Activated T-cell treated with anti-CD3 and anti-CD28 coated beads, Interleukin-2, amount 50 U/mL, for 4 hours (primary cell): ENCODE results near the gene POLR3F. TPM values are rescaled to one million over a fixed set of nuclear protein-coding genes. Genes with fewer than 3 reads are reported as not detected.

ENCODE experiments used
- ATAC-seq, 2 donors: fragments of 200-7000 bp; cut with Tn5 transposase; one replicate each; pipeline ENCODE4 v1.10.0; 2021
- DNase-seq: peaks from one replicate; pipeline ENCODE4 v3.0.0-alpha.2; 2020
- H3K27me3 Mint-ChIP-seq: one replicate; pipeline ENCODE4 v1.8.0; 2021; ENCODE audit warnings: low read depth, mixed read lengths
- H3K36me3 Mint-ChIP-seq: one replicate; pipeline ENCODE4 v1.8.0; 2022; ENCODE audit warnings: mixed read lengths; ENCODE audit not compliant: insufficient read depth
- H3K4me1 Mint-ChIP-seq: one replicate; pipeline ENCODE4 v1.8.0; 2021; ENCODE audit warnings: low read depth, mixed read lengths
- H3K4me3 Mint-ChIP-seq: one replicate; pipeline ENCODE4 v1.8.0; 2021; ENCODE audit warnings: mild to moderate bottlenecking, moderate library complexity, mixed read lengths
- H3K9me3 Mint-ChIP-seq: one replicate; pipeline ENCODE4 v1.8.0; 2021; ENCODE audit warnings: mixed read lengths
- total RNA-seq, 3 donors: library from RNA; stranded (reverse); gene quantifications; one replicate each; pipeline ENCODE4 v1.2.1, GENCODE V29; 2021

Gene POLR3F
- 10 to 100 TPM; 19.6 to 22.1 (median 21.5) TPM for total RNA-seq

- peaks cover 4% of the 10 kb centered on the region for H3K36me3 Mint-ChIP-seq
- H3K4me3 Mint-ChIP-seq: peak within 1 kb of the TSS; percentile 97
- H3K4me1 Mint-ChIP-seq: peaks cover 27% of the 10 kb centered on the region
- ATAC-seq (peak; percentile 98 to 99), DNase-seq (peak; percentile 89)
- H3K27me3 Mint-ChIP-seq: no peaks in the 10 kb centered on the region
- no peaks in the 10 kb centered on the region for H3K9me3 Mint-ChIP-seq
Observed at GRCh38 chr20:18466894-18467730, at the start of gene POLR3F, which contains the start of gene DZANK1. Gene POLR3F (plus strand): TSS chr20:18467390. CDS start chr20:18467507, 117 bp downstream. Gene DZANK1 (minus strand): TSS chr20:18467030. CDS start chr20:18465358, 1,672 bp downstream.

- Mint-ChIP-seq H3K27me3 (no peaks in the 10 kb centered on the region), H3K36me3 (no peaks in the 10 kb centered on the region), H3K9me3 (no peaks in the 10 kb centered on the region), H3K4me1 (no peaks in the 10 kb centered on the region), H3K4me3 (no peak overlapping the region)
- ATAC-seq (no peak), DNase-seq (no peak)
Observed at GRCh38 chr20:18421608-18422007, 45.6 kb upstream of the POLR3F start.

- ATAC-seq (no peak), DNase-seq (no peak)
- Mint-ChIP-seq H3K4me3 (no peak overlapping the region), H3K36me3 (peaks cover 2% of the 10 kb centered on the region), H3K4me1 (no peaks in the 10 kb centered on the region), H3K27me3 (no peaks in the 10 kb centered on the region), H3K9me3 (no peaks in the 10 kb centered on the region)
Observed at GRCh38 chr20:18427214-18427613, 40.0 kb upstream of the POLR3F start.

GRCh38 chr20:18428490-18429173 is 38.6 kb upstream of the POLR3F start:
- H3K36me3 Mint-ChIP-seq: peaks cover 2% of the 10 kb centered on the region
- DNase-seq: no peak
- H3K4me1 Mint-ChIP-seq: no peaks in the 10 kb centered on the region
- no peaks in the 10 kb centered on the region for H3K27me3 Mint-ChIP-seq
- no peaks in the 10 kb centered on the region for H3K9me3 Mint-ChIP-seq
- no peak for ATAC-seq
- H3K4me3 Mint-ChIP-seq: no peak overlapping the region

GRCh38 chr20:18430172-18430826 is 36.9 kb upstream of the POLR3F start:
- H3K36me3 Mint-ChIP-seq: peaks cover 5% of the 10 kb centered on the region
- H3K4me1 Mint-ChIP-seq: no peaks in the 10 kb centered on the region
- no peak overlapping the region for H3K4me3 Mint-ChIP-seq
- DNase-seq: no peak
- no peaks in the 10 kb centered on the region for H3K27me3 Mint-ChIP-seq
- no peaks in the 10 kb centered on the region for H3K9me3 Mint-ChIP-seq
- ATAC-seq: no peak

- no peaks in the 10 kb centered on the region for H3K4me1 Mint-ChIP-seq
- H3K4me3 Mint-ChIP-seq: no peak overlapping the region
Observed at GRCh38 chr20:18431206-18431605, 36.0 kb upstream of the POLR3F start.

GRCh38 chr20:18436847-18437246 is 30.3 kb upstream of the POLR3F start:
- ATAC-seq (no peak), DNase-seq (no peak)
- H3K4me1 Mint-ChIP-seq: no peaks in the 10 kb centered on the region
- H3K4me3 Mint-ChIP-seq: no peak overlapping the region
- peaks cover 4% of the 10 kb centered on the region for H3K36me3 Mint-ChIP-seq
- no peaks in the 10 kb centered on the region for H3K9me3 Mint-ChIP-seq
- no peaks in the 10 kb centered on the region for H3K27me3 Mint-ChIP-seq

More at GRCh38 chr20:18431206-18431605, 36.0 kb upstream of the POLR3F start:
- ATAC-seq: no peak
- Mint-ChIP-seq H3K9me3 (no peaks in the 10 kb centered on the region), H3K27me3 (no peaks in the 10 kb centered on the region), H3K36me3 (peaks cover 6% of the 10 kb centered on the region)
- no peak for DNase-seq

GRCh38 chr20:18440403-18440802 is 26.8 kb upstream of the POLR3F start:
- no peaks in the 10 kb centered on the region for H3K4me1 Mint-ChIP-seq
- H3K9me3 Mint-ChIP-seq: no peaks in the 10 kb centered on the region
- DNase-seq (no peak), ATAC-seq (no peak)
- H3K36me3 Mint-ChIP-seq: peaks cover 5% of the 10 kb centered on the region
- H3K4me3 Mint-ChIP-seq: no peak overlapping the region
- H3K27me3 Mint-ChIP-seq: no peaks in the 10 kb centered on the region

- ATAC-seq (no peak), DNase-seq (no peak)
- Mint-ChIP-seq H3K27me3 (no peaks in the 10 kb centered on the region), H3K36me3 (peaks cover 8% of the 10 kb centered on the region), H3K4me1 (no peaks in the 10 kb centered on the region), H3K4me3 (no peak overlapping the region), H3K9me3 (no peaks in the 10 kb centered on the region)
Observed at GRCh38 chr20:18443886-18444285, 23.3 kb upstream of the POLR3F start.

GRCh38 chr20:18456600-18456999 is 10.6 kb upstream of the POLR3F start:
- DNase-seq (no peak), ATAC-seq (no peak)
- H3K4me3 Mint-ChIP-seq: no peak overlapping the region
- H3K4me1 Mint-ChIP-seq: no peaks in the 10 kb centered on the region
- no peaks in the 10 kb centered on the region for H3K27me3 Mint-ChIP-seq
- peaks cover 5% of the 10 kb centered on the region for H3K9me3 Mint-ChIP-seq
- peaks cover 2% of the 10 kb centered on the region for H3K36me3 Mint-ChIP-seq

GRCh38 chr20:18465536-18466200 is 1.5 kb upstream of the POLR3F start:
- peaks cover 27% of the 10 kb centered on the region for H3K4me1 Mint-ChIP-seq

GRCh38 chr20:18466574-18466893 is 656 bp upstream of the POLR3F start:
- ATAC-seq: peak; percentile 41 to 44

More at GRCh38 chr20:18465536-18466200, 1.5 kb upstream of the POLR3F start:
- Mint-ChIP-seq H3K9me3 (no peaks in the 10 kb centered on the region), H3K27me3 (no peaks in the 10 kb centered on the region), H3K4me3 (peak overlapping the region; percentile 97), H3K36me3 (peaks cover 1% of the 10 kb centered on the region)
- no peak for DNase-seq
- ATAC-seq: no peak

GRCh38 chr20:18477218-18477617 is 10.0 kb downstream of the POLR3F start:
- no peak overlapping the region for H3K4me3 Mint-ChIP-seq
- peaks cover 31% of the 10 kb centered on the region for H3K36me3 Mint-ChIP-seq
- no peaks in the 10 kb centered on the region for H3K4me1 Mint-ChIP-seq
- no peak for ATAC-seq
- DNase-seq: no peak
- H3K9me3 Mint-ChIP-seq: no peaks in the 10 kb centered on the region
- no peaks in the 10 kb centered on the region for H3K27me3 Mint-ChIP-seq

More at GRCh38 chr20:18466574-18466893, 656 bp upstream of the POLR3F start:
- no peak for DNase-seq
- no peaks in the 10 kb centered on the region for H3K9me3 Mint-ChIP-seq
- H3K27me3 Mint-ChIP-seq: no peaks in the 10 kb centered on the region
- H3K36me3 Mint-ChIP-seq: peaks cover 4% of the 10 kb centered on the region
- peaks cover 27% of the 10 kb centered on the region for H3K4me1 Mint-ChIP-seq
- peak overlapping the region; percentile 97 for H3K4me3 Mint-ChIP-seq

- Mint-ChIP-seq H3K4me1 (no peaks in the 10 kb centered on the region), H3K27me3 (no peaks in the 10 kb centered on the region), H3K4me3 (no peak overlapping the region), H3K36me3 (peaks cover 35% of the 10 kb centered on the region), H3K9me3 (no peaks in the 10 kb centered on the region)
- ATAC-seq (no peak), DNase-seq (no peak)
Observed at GRCh38 chr20:18477821-18478220, 10.6 kb downstream of the POLR3F start.
